Mesothelial cell of epicardium (in vitro differentiated cells): ENCODE data around the gene PTPN1. TPM values are rescaled to one million over a fixed set of nuclear protein-coding genes. Genes with fewer than 3 reads are reported as not detected.

ENCODE experiments used
- DNase-seq, 2 experiments: peaks; one replicate each; pipeline ENCODE4 v3.0.0; 2021; ENCODE audit warnings: low spot score in 2 of 2; ENCODE audit not compliant: unreplicated experiment in 2 of 2
- H3K27ac Mint-ChIP-seq: 2 replicates; pipeline ENCODE4 v1.8.0; 2021; ENCODE audit warnings: mixed read lengths
- H3K27me3 Mint-ChIP-seq: 2 replicates; pipeline ENCODE4 v1.8.0; 2021; ENCODE audit warnings: low read depth, mixed read lengths
- H3K36me3 Mint-ChIP-seq: 2 replicates; pipeline ENCODE4 v1.8.0; 2021; ENCODE audit warnings: mixed read lengths
- H3K4me1 Mint-ChIP-seq: 2 replicates; pipeline ENCODE4 v1.8.0; 2021; ENCODE audit warnings: mixed read lengths
- H3K4me3 Mint-ChIP-seq: 2 replicates; pipeline ENCODE4 v1.8.0; 2021; ENCODE audit warnings: mild to moderate bottlenecking, moderate library complexity, mixed read lengths
- H3K9me3 Mint-ChIP-seq: 2 replicates; pipeline ENCODE4 v1.8.0; 2021; ENCODE audit warnings: mixed read lengths
- CTCF ChIP-seq: fragments of 200-600 bp; sonication (generic); IDR thresholded peaks from one replicate; pipeline ENCODE4 v1.5.0; 2021; ENCODE audit warnings: antibody characterized with exemption; ENCODE audit not compliant: unreplicated experiment
- total RNA-seq: library from RNA; stranded (reverse); gene quantifications from 3 replicates; pipeline ENCODE4 v1.2.1, GENCODE V29; 2021

PTPN1 gene
- total RNA-seq, 1 donor from 2014 or later: 27.7 TPM

- no peak overlapping the region for H3K27ac Mint-ChIP-seq
Observed at GRCh38 chr20:50604451-50604850, 94.3 kb downstream of the PTPN1 start.

GRCh38 chr20:50605136-50605535, 95.0 kb downstream of the PTPN1 start:
- Mint-ChIP-seq H3K4me3 (no peak overlapping the region), H3K9me3 (no peaks in the 10 kb centered on the region), H3K27ac (no peak overlapping the region), H3K27me3 (no peaks in the 10 kb centered on the region), H3K4me1 (no peaks in the 10 kb centered on the region), H3K36me3 (peaks cover 3% of the 10 kb centered on the region)
- no peak for DNase-seq
- TF ChIP-seq CTCF: no peak

More at GRCh38 chr20:50604451-50604850, 94.3 kb downstream of the PTPN1 start:
- no peak overlapping the region for H3K4me3 Mint-ChIP-seq
- no peak for DNase-seq
- no peaks in the 10 kb centered on the region for H3K27me3 Mint-ChIP-seq
- H3K36me3 Mint-ChIP-seq: peaks cover 3% of the 10 kb centered on the region
- TF ChIP-seq CTCF: no peak
- no peaks in the 10 kb centered on the region for H3K4me1 Mint-ChIP-seq
- H3K9me3 Mint-ChIP-seq: no peaks in the 10 kb centered on the region

GRCh38 chr20:50607436-50607835, 97.3 kb downstream of the PTPN1 start:
- Mint-ChIP-seq H3K4me3 (no peak overlapping the region), H3K27me3 (no peaks in the 10 kb centered on the region), H3K27ac (no peak overlapping the region), H3K9me3 (no peaks in the 10 kb centered on the region), H3K4me1 (no peaks in the 10 kb centered on the region), H3K36me3 (peaks cover 3% of the 10 kb centered on the region)
- TF ChIP-seq CTCF: no peak
- DNase-seq: no peak

- H3K4me3 Mint-ChIP-seq: no peak overlapping the region
- no peaks in the 10 kb centered on the region for H3K9me3 Mint-ChIP-seq
- peaks cover 1% of the 10 kb centered on the region for H3K36me3 Mint-ChIP-seq
- DNase-seq: no peak
- no peak overlapping the region for H3K27ac Mint-ChIP-seq
- no peak for TF ChIP-seq CTCF
- H3K4me1 Mint-ChIP-seq: no peaks in the 10 kb centered on the region
- H3K27me3 Mint-ChIP-seq: no peaks in the 10 kb centered on the region
Observed at GRCh38 chr20:50607850-50608749, 97.9 kb downstream of the PTPN1 start.

GRCh38 chr20:50608750-50609104, 98.5 kb downstream of the PTPN1 start:
- no peaks in the 10 kb centered on the region for H3K4me1 Mint-ChIP-seq
- no peak overlapping the region for H3K4me3 Mint-ChIP-seq
- peaks cover 1% of the 10 kb centered on the region for H3K36me3 Mint-ChIP-seq
- TF ChIP-seq CTCF: no peak
- no peak overlapping the region for H3K27ac Mint-ChIP-seq
- H3K27me3 Mint-ChIP-seq: no peaks in the 10 kb centered on the region
- H3K9me3 Mint-ChIP-seq: no peaks in the 10 kb centered on the region
- no peak for DNase-seq
